GM12878 (cell line): ENCODE measurements around the gene TET1. TPM values are rescaled to one million over a fixed set of nuclear protein-coding genes. Genes with fewer than 3 reads are reported as not detected.

Source experiments
- ATAC-seq: fragments of 200-7000 bp; cut with Tn5 transposase; 3 replicates; pipeline ENCODE4 v1.9.1; 2020; ENCODE audit warnings: mild to moderate bottlenecking, moderate library complexity
- BruUV-seq: library from RNA; stranded (reverse); fragments of 400-500 nt; replicated peaks from 2 replicates; lab custom pipeline; 2021; lab: Mats Ljungman, UMichigan
- CTCF ChIA-PET: fragments of 300-600 bp; sonication (Branson Sonifier 250); formaldehyde crosslinking; extraction: SDS; loops from one replicate; lab custom pipeline; 2021; ENCODE audit warnings: inconsistent platforms; lab: Yijun Ruan, JAX
- POLR2A ChIA-PET: fragments of 350-600 bp; formaldehyde crosslinking; extraction: SDS; loops from one replicate; lab custom pipeline; 2021; ENCODE audit warnings: inconsistent platforms; lab: Charles Lee
- RAD21 ChIA-PET: fragments of 300-600 bp; sonication (Branson Sonifier 250); formaldehyde crosslinking; loops from one replicate; lab custom pipeline; 2023; ENCODE audit warnings: antibody characterized with exemption; ENCODE audit not compliant: unreplicated experiment; lab: Charles Lee
- SMC1A ChIA-PET: fragments of 300-600 bp; sonication (Branson Sonifier 250); formaldehyde crosslinking; loops from one replicate; lab custom pipeline; 2023; ENCODE audit not compliant: unreplicated experiment, uncharacterized antibody; lab: Charles Lee
- DNase-seq: peaks from one replicate; pipeline ENCODE4 v3.0.0-alpha.2; 2011; ENCODE audit warnings: low read depth, low spot score
- FAIRE-seq: peaks from 3 replicates; lab custom pipeline; 2011; peaks lifted over from hg19 to GRCh38; lab: Jason Lieb, UNC
- H2AFZ ChIP-seq: 2 replicates; pipeline ENCODE4 v1.6.0; 2011; ENCODE audit warnings: low read depth, low read length, control low read depth; ENCODE audit not compliant: control insufficient read depth
- H3K27ac ChIP-seq: 2 replicates; pipeline ENCODE4 v1.5.1; 2011; ENCODE audit warnings: control low read depth; ENCODE audit not compliant: control insufficient read depth, insufficient read depth
- H3K27me3 ChIP-seq, 2 experiments: replicated peaks in 1 of 2; 2 replicates each; pipeline versions ENCODE4 v1.6.0 to v1.6.1; 2011; ENCODE audit warnings: low read length in 1 of 2; ENCODE audit not compliant: control insufficient read depth in 2 of 2, insufficient read depth in 2 of 2
- H3K36me3 ChIP-seq, 2 experiments: 2 replicates each; pipeline ENCODE4 v1.5.1; 2011; ENCODE audit warnings: low read length in 1 of 2; ENCODE audit not compliant: control insufficient read depth in 2 of 2, insufficient read depth in 2 of 2
- H3K4me1 ChIP-seq: 2 replicates; pipeline ENCODE4 v1.6.1; 2011; ENCODE audit warnings: mild to moderate bottlenecking, low read length, moderate library complexity, mixed read lengths; ENCODE audit not compliant: control insufficient read depth, insufficient read depth
- H3K4me2 ChIP-seq: 2 replicates; pipeline ENCODE4 v1.6.0; 2011; ENCODE audit warnings: control low read depth; ENCODE audit not compliant: control insufficient read depth, insufficient read depth
- H3K4me3 ChIP-seq: fragments of 200-600 bp; sonication (generic); 2 replicates; pipeline ENCODE4 v1.5.1; 2016
- H3K79me2 ChIP-seq: 2 replicates; pipeline ENCODE4 v1.6.0; 2011; ENCODE audit warnings: low read length; ENCODE audit not compliant: control insufficient read depth, insufficient read depth
- H3K9ac ChIP-seq: 2 replicates; pipeline ENCODE4 v1.8.0; 2011; ENCODE audit warnings: low read length, control low read depth, mixed read lengths; ENCODE audit not compliant: control insufficient read depth, insufficient read depth
- H3K9me3 ChIP-seq: replicated peaks from 3 replicates; pipeline ENCODE4 v1.5.1; 2011; ENCODE audit warnings: mild to moderate bottlenecking, low read length; ENCODE audit not compliant: control insufficient read depth, insufficient read depth
- H4K20me1 ChIP-seq: 2 replicates; pipeline ENCODE4 v1.6.0; 2011; ENCODE audit not compliant: control insufficient read depth, insufficient read depth
- BACH1 ChIP-seq: fragments of 450-650 bp; IDR thresholded peaks from 2 replicates; pipeline ENCODE4 v1.6.1; 2017; ENCODE audit warnings: mild to moderate bottlenecking, borderline replicate concordance
- CEBPZ ChIP-seq: fragments of 150-350 bp; IDR thresholded peaks from 2 replicates; pipeline ENCODE4 v1.6.1; 2016; ENCODE audit warnings: low read depth, low read length
- CHD2 ChIP-seq: IDR thresholded peaks from 2 replicates; pipeline ENCODE4 v1.6.1; 2011; ENCODE audit warnings: low read depth, low read length, improper control_type of control experiment, borderline replicate concordance
- IKZF2 ChIP-seq, 2 experiments: fragments of 450-650 bp; IDR thresholded peaks; 2 replicates each; pipeline ENCODE4 v1.6.1; 2017; ENCODE audit warnings: mild to moderate bottlenecking in 2 of 2, moderate library complexity in 2 of 2
- KDM1A ChIP-seq: fragments of 200-600 bp; sonication (generic); IDR thresholded peaks from 2 replicates; pipeline ENCODE4 v1.6.1; 2016; ENCODE audit warnings: borderline replicate concordance
- NFYB ChIP-seq: IDR thresholded peaks from 2 replicates; pipeline ENCODE4 v1.6.1; 2011; ENCODE audit warnings: low read depth, mild to moderate bottlenecking, low read length, improper control_type of control experiment, moderate library complexity; ENCODE audit not compliant: insufficient read depth
- POLR2AphosphoS5 ChIP-seq: IDR thresholded peaks from 2 replicates; pipeline ENCODE4 v1.6.1; 2011; ENCODE audit warnings: mild to moderate bottlenecking, low read length, inconsistent platforms
- SREBF2 ChIP-seq: IDR thresholded peaks from 2 replicates; pipeline ENCODE4 v1.6.1; 2012; ENCODE audit warnings: mild to moderate bottlenecking, low read length
- SUZ12 ChIP-seq: fragments of 200-600 bp; sonication (generic); IDR thresholded peaks from one replicate; pipeline ENCODE4 v1.6.1; 2018; ENCODE audit warnings: antibody characterized with exemption, mild to moderate bottlenecking; ENCODE audit not compliant: unreplicated experiment
- YBX1 ChIP-seq: fragments of 450-650 bp; IDR thresholded peaks from 2 replicates; pipeline ENCODE4 v1.6.1; 2016; ENCODE audit warnings: antibody characterized with exemption
- ZBTB11 ChIP-seq: fragments of 450-650 bp; formaldehyde crosslinking; IDR thresholded peaks from 2 replicates; pipeline ENCODE4 v1.5.0; 2022; ENCODE audit warnings: mild to moderate bottlenecking, missing genetic modification characterization
- WGBS: methylation state at CpG from one replicate; pipeline ENCODE4 v1.1.6; 2016; ENCODE audit warnings: low lambda C conversion rate; ENCODE audit not compliant: insufficient replicate concordance, insufficient coverage; ENCODE audit errors: missing lambda C conversion rate; 5-methylcytosine and 5-hydroxymethylcytosine counted together
- in situ Hi-C: fragments of 300-500 bp; cut with MboI; formaldehyde crosslinking; loops from 9 replicates; pipeline ENCODE4 v1.14.3; 2018; ENCODE audit warnings: mixed read lengths
- intact Hi-C: fragments of 100-400 bp; cut with micrococcal nuclease; formaldehyde crosslinking; loops from one replicate; pipeline ENCODE4 v1.14.2; 2022; ENCODE audit not compliant: unreplicated experiment
- polyA plus RNA-seq, 11 experiments: library from polyadenylated mRNA; depleted of rRNA in 4 of 11; unstranded in 6 of 11; stranded (reverse) in 5 of 11; fragments of >200 nt; fragmentation: Nextera tagmentation in 4 of 11; fragmentation: Illumina TruSeq in 1 of 11; extraction: Ambion mirVana in 4 of 11; extraction: Trizol in 1 of 11; gene quantifications; 1 replicate in 1 of 11; 2 replicates in 10 of 11; pipeline versions ENCODE4 v1.2.1 to v1.2.3, GENCODE V29; 2011 to 2016; ENCODE audit warnings: inconsistent platforms in 2 of 11, missing spikeins in 2 of 11, low read depth in 1 of 11
- total RNA-seq, 4 experiments: library from RNA; depleted of rRNA in 3 of 4; stranded (reverse); fragments of >200 nt in 3 of 4; fragmentation: Illumina TruSeq in 1 of 4; extraction: Trizol in 1 of 4; gene quantifications; 2 replicates each; pipeline versions ENCODE4 v1.2.1 to v1.2.3, GENCODE V29; 2013 to 2021
- TF ChIP-seq, protein P1 (sequence below): IDR thresholded peaks from 2 replicates; pipeline ENCODE4 v1.6.1; 2012; ENCODE audit warnings: low read depth, low read length, improper control_type of control experiment
- TF ChIP-seq, protein P2 (sequence below): fragments of 150-350 bp; IDR thresholded peaks from 2 replicates; pipeline ENCODE4 v1.6.1; 2014; ENCODE audit warnings: mild to moderate bottlenecking, low read depth, low read length

TET1 gene
- total and polyA plus RNA-seq, 10 of the 15 experiments (the other 5 are each of a cell fraction or from before 2014, with no cell fraction given), result 0.22 to 1.4 (median 0.60) TPM

GRCh38 chr10:68725016-68725415 lies 164.9 kb downstream of the TET1 start (continued):
- TF ChIP-seq ZBTB11, result no peak
- TF ChIP-seq YBX1, result no peak
- TF ChIP-seq, protein P1, sequence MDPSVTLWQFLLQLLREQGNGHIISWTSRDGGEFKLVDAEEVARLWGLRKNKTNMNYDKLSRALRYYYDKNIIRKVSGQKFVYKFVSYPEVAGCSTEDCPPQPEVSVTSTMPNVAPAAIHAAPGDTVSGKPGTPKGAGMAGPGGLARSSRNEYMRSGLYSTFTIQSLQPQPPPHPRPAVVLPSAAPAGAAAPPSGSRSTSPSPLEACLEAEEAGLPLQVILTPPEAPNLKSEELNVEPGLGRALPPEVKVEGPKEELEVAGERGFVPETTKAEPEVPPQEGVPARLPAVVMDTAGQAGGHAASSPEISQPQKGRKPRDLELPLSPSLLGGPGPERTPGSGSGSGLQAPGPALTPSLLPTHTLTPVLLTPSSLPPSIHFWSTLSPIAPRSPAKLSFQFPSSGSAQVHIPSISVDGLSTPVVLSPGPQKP, result no peak
- TF ChIP-seq, all 136 proteins: peak for 0

DNA sequence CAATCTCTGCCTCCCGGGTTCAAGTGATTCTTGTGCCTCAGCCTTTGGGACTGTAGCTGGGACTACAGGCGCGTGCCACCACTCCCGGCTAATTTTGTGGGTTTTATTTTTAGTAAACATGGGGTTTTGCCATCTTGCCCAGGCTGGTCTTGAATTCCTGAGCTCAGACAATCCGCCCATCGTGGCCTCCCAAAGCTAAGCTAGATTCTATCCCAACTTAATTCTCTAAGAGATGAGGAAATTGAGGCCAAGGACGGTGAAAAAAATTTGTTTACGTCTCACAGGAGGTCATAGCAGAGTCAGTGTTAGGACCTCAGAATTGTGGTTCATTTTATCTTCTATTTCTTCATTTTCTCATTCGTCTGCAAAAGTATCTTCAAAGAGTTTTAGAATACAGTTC lies 167.0 kb downstream of the TET1 start:
- H3K4me1 ChIP-seq, result no peaks in the 10 kb centered on the region
- H3K79me2 ChIP-seq, result peaks cover 10% of the 10 kb centered on the region
- ChIA-PET POLR2A (no interaction called here), CTCF (no interaction called here), RAD21 (no interaction called here), SMC1A (no interaction called here)
- H2AFZ ChIP-seq, result no peak overlapping the region
- no peak overlapping the region for H3K9ac ChIP-seq
- BruUV-seq, result no TSS peak
- FAIRE-seq (no peak), DNase-seq (no peak), ATAC-seq (no peak)
- in situ Hi-C loops, result no loop called here
- peaks cover 0 to 10% of the 10 kb centered on the region in 2 experiments for H3K36me3 ChIP-seq
- H4K20me1 ChIP-seq, result no peaks in the 10 kb centered on the region
- H3K4me2 ChIP-seq, result no peak overlapping the region
- no peak overlapping the region for H3K27ac ChIP-seq
- no peak overlapping the region for H3K4me3 ChIP-seq
- intact Hi-C loops, result no loop called here
- H3K9me3 ChIP-seq, result no peaks in the 10 kb centered on the region
- no peaks in the 10 kb centered on the region for H3K27me3 ChIP-seq
- 85% methylated on average over 9 of the region's 9 CpGs for WGBS
- TF ChIP-seq, protein P2, sequence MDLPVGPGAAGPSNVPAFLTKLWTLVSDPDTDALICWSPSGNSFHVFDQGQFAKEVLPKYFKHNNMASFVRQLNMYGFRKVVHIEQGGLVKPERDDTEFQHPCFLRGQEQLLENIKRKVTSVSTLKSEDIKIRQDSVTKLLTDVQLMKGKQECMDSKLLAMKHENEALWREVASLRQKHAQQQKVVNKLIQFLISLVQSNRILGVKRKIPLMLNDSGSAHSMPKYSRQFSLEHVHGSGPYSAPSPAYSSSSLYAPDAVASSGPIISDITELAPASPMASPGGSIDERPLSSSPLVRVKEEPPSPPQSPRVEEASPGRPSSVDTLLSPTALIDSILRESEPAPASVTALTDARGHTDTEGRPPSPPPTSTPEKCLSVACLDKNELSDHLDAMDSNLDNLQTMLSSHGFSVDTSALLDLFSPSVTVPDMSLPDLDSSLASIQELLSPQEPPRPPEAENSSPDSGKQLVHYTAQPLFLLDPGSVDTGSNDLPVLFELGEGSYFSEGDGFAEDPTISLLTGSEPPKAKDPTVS, result no peak
- TF ChIP-seq KDM1A (no peak), BACH1 (no peak), SREBF2 (no peak), CHD2 (no peak), SUZ12 (no peak), NFYB (no peak), CEBPZ (no peak), POLR2AphosphoS5 (no peak), IKZF2 (IDR thresholded peaks at IDR 0.05) (no peak)
